LNCAP (cell line): ENCODE data around the gene ZNF483.
A peak's percentile ranks its signal among the peaks of the same experiment; 100 is the strongest.

Experiments
- CTCF ChIP-seq: fragments of 450-650 bp; IDR thresholded peaks from 2 replicates; pipeline ENCODE4 v1.5.1; 2017; ENCODE audit warnings: mild to moderate bottlenecking

Gene ZNF483

GRCh38 chr9:111561165-111561719 is 36.3 kb downstream of the ZNF483 start:
- TF ChIP-seq CTCF: no peak

- no peak for TF ChIP-seq CTCF
These were observed 41.3 kb downstream of the ZNF483 start for GRCh38 chr9:111566234-111566633.

- TF ChIP-seq CTCF: no peak
These were observed 48.1 kb downstream of the ZNF483 start for GRCh38 chr9:111572950-111573604.

GRCh38 chr9:111582888-111583287 is 57.9 kb downstream of the ZNF483 start:
- no peak for TF ChIP-seq CTCF

GRCh38 chr9:111586378-111586777 is 61.4 kb downstream of the ZNF483 start:
- TF ChIP-seq CTCF: no peak

GRCh38 chr9:111588846-111589245 is 63.9 kb downstream of the ZNF483 start:
- TF ChIP-seq CTCF: no peak

- TF ChIP-seq CTCF: peak; percentile 75
These were observed 73.1 kb downstream of the ZNF483 start for GRCh38 chr9:111597852-111598732.
